ENCODE measurements around the gene SRXN1. TPM values are rescaled to one million over a fixed set of nuclear protein-coding genes. Genes with fewer than 3 reads are reported as not detected.

The SRXN1 gene
- total RNA-seq, 1 experiment from 2014 or later = 80.8 TPM

- no peak overlapping the region for H3K9ac ChIP-seq (ENCODE audit: low read length)
- no peaks in the 10 kb centered on the region for H3K9me3 ChIP-seq (ENCODE audit: control insufficient read depth in 1 of 2, insufficient read depth in 1 of 2, low read depth in 1 of 2, low read length in 2 of 2)
- TF ChIP-seq SP1 (IDR thresholded peaks at IDR 0.05; ENCODE audit: low read depth) (no peak), MAX (IDR thresholded peaks at IDR 0.05) (no peak), ZNF274 (IDR thresholded peaks at IDR 0.05; ENCODE audit: low read depth, low read length) (no peak), TCF7L2 (IDR thresholded peaks at IDR 0.05; ENCODE audit: borderline replicate concordance, extremely low read depth, insufficient read depth, insufficient read length) (no peak), ELF1 (IDR thresholded peaks at IDR 0.05; ENCODE audit: borderline replicate concordance, low read depth) (no peak), FOSL1 (IDR thresholded peaks at IDR 0.05; ENCODE audit: low read depth) (no peak), ATF3 (IDR thresholded peaks at IDR 0.05) (no peak), CBX3 (IDR thresholded peaks at IDR 0.05; ENCODE audit: low read depth) (no peak), SIN3A (IDR thresholded peaks at IDR 0.05; ENCODE audit: low read depth) (no peak), EZH2phosphoT487 (IDR thresholded peaks at IDR 0.05; ENCODE audit: borderline replicate concordance) (no peak), CEBPB (IDR thresholded peaks at IDR 0.05; ENCODE audit: low read depth) (no peak), EGR1 (IDR thresholded peaks at IDR 0.05; ENCODE audit: low read depth) (no peak), YY1 (IDR thresholded peaks at IDR 0.05; ENCODE audit: extremely low read depth, insufficient replicate concordance, low read depth, low read length) (no peak), REST (IDR thresholded peaks at IDR 0.05; ENCODE audit: low read depth) (no peak), POLR2AphosphoS5 (IDR thresholded peaks at IDR 0.05; ENCODE audit: low read depth, low read length) (no peak), CTCF (IDR thresholded peaks at IDR 0.05 in 2 of 3, conservative IDR thresholded peaks at IDR 0.05 in 1 of 3; ENCODE audit: borderline replicate concordance in 1 of 3, insufficient read depth in 1 of 3, low read depth in 2 of 3, low read length in 2 of 3) (no peak), RAD21 (IDR thresholded peaks at IDR 0.05; ENCODE audit: low read depth) (no peak), ZBTB33 (IDR thresholded peaks at IDR 0.05; ENCODE audit: extremely low read depth, insufficient replicate concordance, low read length) (no peak)
- DNase-seq (ENCODE audit: low read depth, low spot score) = no peak
- ChIA-PET POLR2A (no interaction called here), RAD21 (ENCODE audit: low non-redundant PET in 1 of 2, low total read pairs in 2 of 2, uncharacterized antibody in 2 of 2, unreplicated experiment in 2 of 2) (no interaction called here), CTCF (interaction anchor here (1.6 kb wide), 1 partner anchor 23 kb away, joined by 5 read pairs; no protein-coding TSS in a partner anchor)
- intact Hi-C loops (cut with micrococcal nuclease) = no loop called here
- no peak for ATAC-seq
- H3K27ac ChIP-seq (ENCODE audit: low read depth, low read length) = no peak overlapping the region
- H4K20me1 ChIP-seq (ENCODE audit: insufficient read depth) = no peaks in the 10 kb centered on the region
- no peak overlapping the region for H2AFZ ChIP-seq (ENCODE audit: low read depth, low read length, poor library complexity, severe bottlenecking)
- H3K9me2 ChIP-seq (ENCODE audit: insufficient read depth) = no peaks in the 10 kb centered on the region
- H3K4me3 ChIP-seq (replicated peaks in 1 of 2; ENCODE audit: low read depth in 1 of 2, low read length in 2 of 2) = no peak overlapping the region
- no peaks in the 10 kb centered on the region for H3K79me2 ChIP-seq (ENCODE audit: insufficient read depth, low read length)
- H3K27me3 ChIP-seq (ENCODE audit: insufficient read depth, low read length) = no peaks in the 10 kb centered on the region; the same call in 1 of the 2 replicates
- no peak overlapping the region for H3K4me2 ChIP-seq (ENCODE audit: low read length)
- no peaks in the 10 kb centered on the region for H3K4me1 ChIP-seq (ENCODE audit: control insufficient read depth in 1 of 2, insufficient read depth in 2 of 2, low read length in 2 of 2)
- no TSS peak for BruUV-seq (replicated peaks)
- H3K36me3 ChIP-seq (ENCODE audit: control insufficient read depth in 1 of 2, insufficient read depth in 2 of 2, low read length in 2 of 2) = no peaks in the 10 kb centered on the region
Observed at GRCh38 chr20:623021-623420, 30.0 kb downstream of the SRXN1 start.
